GM18861 (cell line): ENCODE results near the gene TRIM4.
"Not testable (repeated sequence)": the region's sequence is repeated elsewhere in the genome, so short reads cannot be mapped to it uniquely, and the experiment has no call there.

Experiments
- ATAC-seq: cut with Tn5 transposase; IDR thresholded peaks from one replicate; pipeline ENCODE4 v1.9.1; 2021; ENCODE audit not compliant: unreplicated experiment

The TRIM4 gene

GRCh38 chr7:99918959-99919813, at the start of gene TRIM4:
Gene TRIM4, minus strand, starts transcription at chr7:99919530. Its CDS starts 129 bp downstream, at chr7:99919401.
- peak; percentile 88 for ATAC-seq

DNA sequence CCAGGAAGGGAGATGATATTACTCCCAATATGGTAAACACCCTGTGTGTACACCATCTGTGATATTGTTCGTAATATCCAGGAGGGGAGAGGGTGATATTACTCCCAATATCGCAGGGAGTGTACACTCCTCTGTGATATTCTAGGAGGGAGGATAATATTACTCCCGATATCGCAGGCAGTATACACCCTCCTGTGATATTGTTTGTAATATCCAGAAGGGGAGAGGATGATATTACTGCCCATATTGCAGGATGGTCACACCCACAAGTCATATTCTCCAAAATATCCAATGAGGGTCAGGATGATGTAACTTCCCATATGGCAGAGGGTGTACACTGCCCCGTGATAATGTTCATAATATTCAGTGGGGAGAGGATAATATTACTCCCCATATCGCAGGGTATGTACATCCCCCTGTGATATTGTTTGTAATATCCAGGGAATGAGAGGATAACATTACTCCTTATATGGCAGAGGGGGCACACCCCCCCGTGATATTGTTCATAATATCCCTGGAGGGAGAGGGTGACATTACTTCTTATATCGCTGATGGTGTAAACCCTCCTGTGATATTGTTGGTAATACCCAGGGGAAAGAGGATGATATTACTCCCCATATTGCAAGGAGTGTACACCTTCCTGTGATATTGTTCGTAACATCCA, 39.4 kb upstream of the TRIM4 start:
- no peak for ATAC-seq

DNA sequence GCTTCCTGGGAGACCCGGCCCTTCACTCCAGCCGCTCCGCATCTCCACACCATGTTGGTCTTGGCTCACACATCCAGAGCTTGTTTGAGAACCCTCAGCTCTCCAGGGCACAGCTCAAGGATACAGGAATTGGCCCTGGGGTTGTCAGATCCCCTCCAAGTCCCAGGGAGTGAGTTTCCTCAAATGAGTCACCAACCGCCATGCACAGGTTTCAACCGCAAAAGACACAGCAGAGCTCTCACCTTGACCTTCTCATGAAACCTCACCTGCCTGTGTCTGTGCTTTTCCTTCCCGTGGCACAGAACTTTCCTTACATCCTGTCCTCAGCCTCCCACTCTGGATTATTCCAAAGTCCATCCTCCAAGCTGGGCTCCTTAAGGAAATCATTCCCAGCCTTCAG, 35.9 kb upstream of the TRIM4 start:
- no peak for ATAC-seq

DNA sequence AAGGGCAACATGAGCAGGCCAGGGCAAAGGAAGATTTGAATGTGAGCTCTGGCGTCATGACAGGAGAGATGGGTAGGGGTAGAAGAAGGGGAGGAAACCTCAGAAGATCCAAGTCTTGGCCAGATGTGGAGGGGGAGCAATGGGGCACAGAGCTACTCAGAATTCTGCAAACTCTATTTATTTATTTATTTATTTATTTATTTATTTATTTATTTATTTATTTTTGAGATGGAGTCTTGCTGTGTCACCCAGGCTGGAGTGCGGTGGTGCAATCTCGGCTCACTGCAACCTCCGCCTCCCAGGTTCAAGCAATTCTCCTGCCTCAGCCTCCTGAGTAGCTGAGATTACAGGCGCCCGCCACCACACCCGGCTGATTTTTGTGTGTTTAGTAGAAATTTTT, 35.3 kb upstream of the TRIM4 start:
- not testable (repeated sequence) for ATAC-seq

- no peak for ATAC-seq
Measured at GRCh38 chr7:99953649-99954048, 34.3 kb upstream of the TRIM4 start.

DNA sequence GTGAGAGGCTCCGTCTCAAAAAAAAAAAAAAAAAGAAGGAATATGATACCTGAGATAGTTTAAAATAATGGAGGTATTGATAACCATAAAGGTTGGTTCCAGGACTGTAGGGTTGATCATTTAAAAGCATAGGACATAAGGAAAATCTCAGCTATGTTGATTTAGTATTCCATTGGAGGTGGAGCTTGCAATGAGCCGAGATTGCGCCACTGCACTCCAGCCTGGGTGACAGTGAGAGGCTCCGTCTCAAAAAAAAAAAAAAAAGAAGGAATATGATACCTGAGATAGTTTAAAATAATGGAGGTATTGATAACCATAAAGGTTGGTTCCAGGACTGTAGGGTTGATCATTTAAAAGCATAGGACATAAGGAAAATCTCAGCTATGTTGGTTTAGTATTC, 33.3 kb upstream of the TRIM4 start:
- not testable (repeated sequence) for ATAC-seq

DNA sequence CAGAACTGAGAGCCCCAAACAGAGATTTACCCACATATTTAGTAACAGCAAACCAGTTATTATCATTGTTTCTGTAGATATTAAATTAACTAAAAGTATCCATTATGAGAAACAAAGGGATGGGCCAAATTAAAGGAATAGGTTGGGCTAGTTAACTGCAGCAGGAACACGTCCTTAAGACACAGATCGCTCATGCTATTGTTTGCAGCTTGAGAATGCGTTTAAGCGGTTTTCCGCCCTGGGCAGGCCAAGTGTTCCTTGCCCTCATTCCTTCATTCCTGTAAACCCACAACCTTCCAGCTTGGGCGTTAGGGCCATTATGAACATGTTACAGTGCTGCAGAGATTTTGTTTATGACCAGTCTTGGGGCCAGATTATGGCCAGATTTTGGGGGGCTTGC, 31.5 kb upstream of the TRIM4 start:
- not testable (repeated sequence) for ATAC-seq

GRCh38 chr7:99949645-99950228, 30.4 kb upstream of the TRIM4 start:
- ATAC-seq, result no peak

- ATAC-seq, result no peak
Measured at GRCh38 chr7:99947608-99948007, 28.3 kb upstream of the TRIM4 start.

GRCh38 chr7:99944497-99945070, 25.3 kb upstream of the TRIM4 start:
- no peak for ATAC-seq

- no peak for ATAC-seq
Measured at GRCh38 chr7:99943641-99944496, 24.5 kb upstream of the TRIM4 start.

DNA sequence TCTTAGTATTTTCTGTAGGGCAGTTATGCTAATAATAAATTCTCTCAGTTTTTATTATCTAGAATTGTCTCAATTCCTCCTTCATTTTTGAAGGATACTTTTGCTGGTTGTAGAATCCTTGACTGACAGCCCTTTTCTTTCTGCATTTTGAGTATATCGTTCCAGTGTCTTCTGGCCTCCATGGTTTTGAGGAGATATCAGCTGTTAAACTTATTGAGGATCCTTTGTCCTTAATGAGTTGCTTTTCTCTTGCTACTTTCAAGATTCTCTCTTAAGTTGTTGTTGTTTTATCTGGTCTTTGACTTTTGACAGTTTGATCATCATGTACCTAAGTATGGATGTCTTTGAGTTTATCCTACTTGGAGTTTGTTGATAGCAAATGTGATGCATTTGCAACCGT, 19.0 kb upstream of the TRIM4 start:
- ATAC-seq, result no peak

GRCh38 chr7:99935009-99935408, 15.7 kb upstream of the TRIM4 start:
- ATAC-seq, result not testable (repeated sequence)

DNA sequence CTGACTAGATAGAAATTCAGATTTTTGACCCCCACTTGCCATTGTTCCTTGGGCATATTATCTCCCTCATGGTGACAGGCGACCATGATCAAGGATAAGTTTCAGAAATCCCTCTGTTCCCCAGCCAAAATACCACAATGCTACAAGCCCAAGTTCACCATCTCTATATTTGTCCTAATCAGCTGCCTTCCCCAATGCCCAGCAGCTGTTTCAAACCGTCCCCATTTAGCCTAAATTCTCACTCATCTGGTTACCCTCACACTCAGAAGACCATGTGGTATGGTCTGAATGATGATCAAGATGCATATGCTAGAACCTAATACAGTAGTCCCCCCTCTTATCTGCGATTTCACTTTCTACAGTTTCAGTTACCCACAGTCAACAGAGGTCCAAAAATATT, 11.0 kb upstream of the TRIM4 start:
- no peak for ATAC-seq

DNA sequence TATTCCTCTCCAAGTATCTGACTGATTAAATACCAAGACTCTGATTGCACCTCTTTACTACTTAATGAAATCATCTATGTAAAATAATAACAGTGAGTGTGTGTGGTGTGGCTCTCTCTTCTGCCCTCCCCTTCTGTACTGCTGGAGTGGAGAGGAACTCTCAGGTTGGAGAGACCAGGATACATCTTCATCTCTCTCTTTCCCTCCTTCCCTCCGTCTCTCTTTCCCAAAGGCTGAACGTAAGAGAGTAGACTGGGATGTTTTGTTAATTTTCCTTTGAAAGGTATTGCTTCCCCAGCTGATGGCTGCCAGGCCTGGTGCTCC, 10.4 kb upstream of the TRIM4 start:
- ATAC-seq, result no peak

- ATAC-seq, result no peak
Measured at GRCh38 chr7:99928994-99929729, 9.8 kb upstream of the TRIM4 start, which contains the start of gene GJC3. Gene GJC3, minus strand, starts transcription at chr7:99929620. Its CDS starts 0 bp downstream, at chr7:99929620.

GRCh38 chr7:99928188-99928587, 8.9 kb upstream of the TRIM4 start:
- ATAC-seq, result no peak

DNA sequence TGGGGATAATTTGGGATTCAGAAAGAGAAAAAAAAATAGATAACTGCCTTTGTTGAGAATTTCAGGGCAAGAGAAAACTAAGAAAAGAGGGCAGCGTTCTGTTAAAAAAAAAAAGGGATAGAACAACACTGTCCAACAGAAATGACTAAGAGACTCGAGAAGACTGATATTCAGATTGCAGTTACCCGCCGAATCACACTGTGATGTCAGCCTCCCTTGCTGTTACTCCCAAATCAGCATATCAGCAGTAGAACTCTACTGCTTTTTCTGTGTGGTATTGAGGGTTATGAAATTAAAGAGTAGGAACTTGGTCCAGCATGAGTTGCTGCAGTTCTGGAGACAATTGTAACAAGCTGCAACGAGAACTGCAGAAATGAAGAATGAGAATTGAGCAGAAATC, 8.2 kb upstream of the TRIM4 start:
- ATAC-seq, result no peak

DNA sequence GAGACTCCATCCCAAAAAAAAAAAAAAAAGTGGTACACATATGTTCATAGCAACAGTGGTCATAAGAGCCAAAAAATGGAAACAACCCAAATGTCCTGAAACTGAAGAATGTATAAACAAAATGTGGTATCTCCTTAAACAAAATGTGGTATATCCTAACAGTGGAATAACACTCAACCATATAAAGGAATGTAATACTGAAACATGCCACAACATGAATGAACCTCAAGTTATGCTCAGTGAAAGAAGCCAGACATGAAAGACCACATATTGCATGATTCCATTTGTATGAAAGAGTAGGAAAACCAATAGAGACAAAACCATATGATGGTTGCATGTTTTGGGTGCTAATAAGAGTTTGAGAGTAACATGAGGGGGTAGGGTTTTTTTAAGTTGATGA, 7.0 kb upstream of the TRIM4 start:
- ATAC-seq, result no peak

GRCh38 chr7:99923200-99923599, 3.9 kb upstream of the TRIM4 start:
- no peak for ATAC-seq
